Peyer's patch (tissue), 4 donors: ENCODE results near the gene NKD1. TPM values are rescaled to one million over a fixed set of nuclear protein-coding genes. Genes with fewer than 3 reads are reported as not detected.
A peak's percentile ranks its signal among the peaks of the same experiment; 100 is the strongest.

ENCODE experiments used
- DNase-seq, 3 donors: peaks; one replicate each; pipeline ENCODE4 v3.0.0-alpha.2; 2017 to 2019
- H3K27ac ChIP-seq, 4 donors: fragments of 200-600 bp; sonication (generic); one replicate each; pipeline ENCODE4 v1.5.1; 2016 to 2019
- H3K27me3 ChIP-seq, 2 donors: fragments of 200-600 bp; sonication (generic); one replicate each; pipeline ENCODE4 v1.5.1; 2019
- H3K36me3 ChIP-seq, 3 donors: fragments of 200-600 bp; sonication (generic); one replicate each; pipeline ENCODE4 v1.5.1; 2016 to 2019
- H3K4me1 ChIP-seq, 4 donors: fragments of 200-600 bp; sonication (generic); one replicate each; pipeline ENCODE4 v1.5.1; 2016 to 2019
- H3K4me3 ChIP-seq, 4 donors: fragments of 200-600 bp; sonication (generic); 1 replicate in 3 of 4; 2 replicates in 1 of 4; pipeline ENCODE4 v1.5.1; 2016 to 2019; ENCODE audit warnings: mild to moderate bottlenecking in 1 of 4
- H3K9me3 ChIP-seq, 4 donors: fragments of 200-600 bp; sonication (generic); one replicate each; pipeline ENCODE4 v1.5.1; 2016 to 2019; ENCODE audit warnings: mild to moderate bottlenecking in 1 of 4
- POLR2A ChIP-seq, 2 donors: fragments of 450-650 bp; IDR thresholded peaks; one replicate each; pipeline ENCODE4 v1.5.1; 2017; ENCODE audit warnings: antibody characterized with exemption in 2 of 2, mild to moderate bottlenecking in 2 of 2, moderate library complexity in 2 of 2
- total RNA-seq, 4 donors: library from RNA; depleted of rRNA; stranded (reverse); fragments of >200 nt; gene quantifications; one replicate each; pipeline ENCODE4 v1.1.0, GENCODE V29; 2016
- TF ChIP-seq, protein P1 (sequence below), 6 experiments: fragments of 450-650 bp in 4 of 6; fragments of 200-600 bp in 2 of 6; sonication (generic) in 1 of 6; IDR thresholded peaks; one replicate each; pipeline ENCODE4 v1.5.1; 2017 to 2019; ENCODE audit warnings: antibody characterized with exemption in 6 of 6, mild to moderate bottlenecking in 3 of 6, moderate library complexity in 1 of 6

The NKD1 gene
- total RNA-seq, 4 donors from 2014 or later = 1.7 to 4.0 (median 3.4) TPM

DNA sequence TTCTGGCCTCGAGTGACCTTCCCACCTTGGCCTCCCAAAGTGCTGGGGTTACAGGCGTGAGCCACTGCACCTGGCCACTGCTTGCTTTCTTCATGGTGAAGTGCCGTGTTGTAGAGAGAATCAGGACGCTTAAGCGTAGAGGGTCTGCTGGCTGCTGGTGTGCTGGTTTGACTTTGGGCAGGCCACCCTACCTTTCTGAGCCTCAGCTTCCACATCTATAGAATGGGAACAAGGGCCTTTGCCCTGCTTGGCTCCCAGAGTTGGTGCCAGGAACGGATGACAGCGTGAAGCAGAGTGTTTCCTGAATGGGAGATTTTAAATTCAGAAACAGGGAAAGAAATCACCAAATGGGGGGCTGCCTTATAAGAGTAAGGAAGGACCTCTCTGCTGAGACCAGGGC, 60.9 kb downstream of the NKD1 start:
- Histone ChIP-seq H3K27me3 (no peaks in the 10 kb centered on the region), H3K4me3 (no peak overlapping the region), H3K27ac (peak overlapping the region in 1 of 4 donors; percentile 54), H3K4me1 (peaks cover 0 to 13% (median 0%) of the 10 kb centered on the region in 4 donors), H3K36me3 (no peaks in the 10 kb centered on the region), H3K9me3 (peaks cover 0 to 3% (median 0%) of the 10 kb centered on the region in 4 donors)
- DNase-seq = no peak
- TF ChIP-seq POLR2A (IDR thresholded peaks at IDR 0.05) = no peak
- TF ChIP-seq, protein P1, sequence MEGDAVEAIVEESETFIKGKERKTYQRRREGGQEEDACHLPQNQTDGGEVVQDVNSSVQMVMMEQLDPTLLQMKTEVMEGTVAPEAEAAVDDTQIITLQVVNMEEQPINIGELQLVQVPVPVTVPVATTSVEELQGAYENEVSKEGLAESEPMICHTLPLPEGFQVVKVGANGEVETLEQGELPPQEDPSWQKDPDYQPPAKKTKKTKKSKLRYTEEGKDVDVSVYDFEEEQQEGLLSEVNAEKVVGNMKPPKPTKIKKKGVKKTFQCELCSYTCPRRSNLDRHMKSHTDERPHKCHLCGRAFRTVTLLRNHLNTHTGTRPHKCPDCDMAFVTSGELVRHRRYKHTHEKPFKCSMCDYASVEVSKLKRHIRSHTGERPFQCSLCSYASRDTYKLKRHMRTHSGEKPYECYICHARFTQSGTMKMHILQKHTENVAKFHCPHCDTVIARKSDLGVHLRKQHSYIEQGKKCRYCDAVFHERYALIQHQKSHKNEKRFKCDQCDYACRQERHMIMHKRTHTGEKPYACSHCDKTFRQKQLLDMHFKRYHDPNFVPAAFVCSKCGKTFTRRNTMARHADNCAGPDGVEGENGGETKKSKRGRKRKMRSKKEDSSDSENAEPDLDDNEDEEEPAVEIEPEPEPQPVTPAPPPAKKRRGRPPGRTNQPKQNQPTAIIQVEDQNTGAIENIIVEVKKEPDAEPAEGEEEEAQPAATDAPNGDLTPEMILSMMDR (IDR thresholded peaks at IDR 0.05) = no peak

DNA sequence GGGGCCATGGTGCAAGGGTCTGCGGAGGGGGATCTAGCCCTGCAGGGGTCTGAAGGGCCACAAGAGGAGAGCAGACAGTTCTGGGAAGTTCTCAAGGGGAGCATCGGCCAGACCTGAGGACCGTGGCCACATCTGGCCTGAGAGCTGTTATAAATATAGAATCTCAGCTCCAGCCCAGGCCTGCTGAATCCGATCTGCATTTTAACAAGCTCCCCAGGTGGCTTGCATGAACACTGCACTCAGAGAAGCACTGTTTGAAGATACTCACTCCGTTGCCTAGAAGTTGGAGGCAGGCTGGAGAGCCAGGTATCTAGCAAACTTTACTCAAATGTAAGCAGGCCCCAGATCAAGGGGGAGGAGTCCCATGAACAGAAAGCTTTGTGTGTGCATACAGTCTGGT, 61.3 kb downstream of the NKD1 start:
- peak overlapping the region in 1 of 4 donors; percentile 54 for H3K27ac ChIP-seq

DNA sequence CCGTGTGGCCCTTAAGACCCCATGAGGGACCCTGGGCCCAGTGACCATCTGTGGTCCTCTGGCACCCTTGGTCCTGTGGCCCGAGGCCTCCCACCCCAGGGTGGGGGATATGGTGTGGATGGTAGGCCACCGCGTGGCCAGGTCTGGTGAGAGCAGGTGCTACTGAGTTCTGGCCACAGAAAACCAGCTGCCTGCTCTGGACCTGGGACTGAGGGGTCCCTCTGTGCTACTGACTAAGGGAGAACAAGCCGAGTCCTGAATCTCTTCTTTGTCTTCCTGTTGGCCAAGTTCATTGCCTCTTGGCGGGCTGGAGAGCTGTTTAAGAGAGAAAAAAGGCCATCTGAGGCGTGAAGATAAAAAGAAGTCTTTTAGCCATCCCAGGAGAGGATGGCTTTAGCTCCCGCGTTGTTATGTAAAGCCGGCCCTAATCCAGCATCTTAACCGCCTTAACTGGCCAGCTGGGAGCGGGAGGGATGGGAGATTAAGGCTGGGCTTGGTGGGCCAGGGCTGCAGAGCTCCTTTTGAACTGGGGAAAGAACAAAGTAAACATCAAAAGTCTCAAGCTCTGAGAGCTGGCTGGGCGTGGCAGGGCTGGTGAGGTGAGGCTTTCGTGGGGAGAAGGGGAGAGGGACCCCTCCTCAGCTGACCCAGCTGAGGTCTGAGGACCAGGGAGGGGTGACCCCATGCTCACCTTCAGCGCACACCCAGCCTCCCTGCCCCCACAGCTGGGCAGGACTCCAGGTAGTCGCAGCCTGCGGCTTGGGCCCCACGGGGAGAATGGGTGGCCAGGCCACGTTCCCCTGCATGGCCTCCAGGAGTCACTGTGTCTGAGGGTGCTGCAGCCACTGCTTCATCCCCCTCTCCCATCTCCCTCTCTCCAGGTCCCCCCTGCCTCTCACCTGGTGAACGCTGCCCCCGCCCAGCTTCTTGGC, 62.4 kb downstream of the NKD1 start:
- TF ChIP-seq, protein P1 (IDR thresholded peaks at IDR 0.05) = no peak
- no peak for TF ChIP-seq POLR2A (IDR thresholded peaks at IDR 0.05)
- no peak overlapping the region for H3K4me3 ChIP-seq
- H3K27ac ChIP-seq = peak overlapping the region in 1 of 4 donors; percentile 11
- H3K27me3 ChIP-seq = no peaks in the 10 kb centered on the region
- no peaks in the 10 kb centered on the region for H3K36me3 ChIP-seq
- H3K9me3 ChIP-seq = peaks cover 0 to 3% (median 0%) of the 10 kb centered on the region in 4 donors
- H3K4me1 ChIP-seq = peaks cover 0 to 17% (median 0%) of the 10 kb centered on the region in 4 donors
- DNase-seq = no peak

More for the DNA sequence above, 61.3 kb downstream of the NKD1 start:
- Histone ChIP-seq H3K27me3 (no peaks in the 10 kb centered on the region), H3K4me3 (no peak overlapping the region), H3K4me1 (peaks cover 0 to 17% (median 0%) of the 10 kb centered on the region in 4 donors), H3K36me3 (no peaks in the 10 kb centered on the region), H3K9me3 (peaks cover 0 to 3% (median 0%) of the 10 kb centered on the region in 4 donors)
- DNase-seq = no peak
- TF ChIP-seq POLR2A (IDR thresholded peaks at IDR 0.05) = no peak
- TF ChIP-seq, protein P1 (IDR thresholded peaks at IDR 0.05) = no peak

DNA sequence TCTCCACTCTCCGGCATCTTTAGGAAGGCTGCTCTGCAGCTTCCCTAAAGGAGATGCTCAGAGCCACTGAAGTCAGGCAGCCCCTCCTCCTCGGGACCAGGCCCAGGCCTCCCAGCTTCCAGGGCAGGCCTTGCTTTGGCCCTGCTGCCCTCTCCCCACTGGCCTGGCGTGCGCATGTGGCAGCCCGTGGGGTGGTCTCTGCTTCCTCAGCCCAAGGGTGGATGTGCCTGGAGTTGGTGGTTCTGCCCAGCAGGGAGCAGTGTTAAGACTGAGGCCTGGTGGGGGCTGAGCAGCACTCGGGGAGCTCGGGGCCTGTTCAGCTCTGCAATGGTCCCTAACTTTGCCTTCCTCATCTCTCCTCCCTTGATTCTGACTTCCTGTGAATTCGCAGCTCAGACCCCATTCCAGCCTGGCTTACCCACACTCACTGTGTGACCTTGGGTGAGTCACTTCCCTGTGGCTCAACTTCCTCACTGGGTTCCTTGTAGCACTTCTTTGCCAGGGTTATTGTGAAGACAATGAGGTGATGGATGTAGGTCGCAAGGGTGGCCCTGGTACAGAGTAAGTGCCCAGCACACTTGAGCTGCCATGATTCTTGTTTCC, 63.2 kb downstream of the NKD1 start:
- H3K4me3 ChIP-seq = no peak overlapping the region
- no peak for DNase-seq
- peaks cover 0 to 17% (median 0%) of the 10 kb centered on the region in 4 donors for H3K4me1 ChIP-seq
- no peaks in the 10 kb centered on the region for H3K36me3 ChIP-seq
- H3K27ac ChIP-seq = peak overlapping the region in 1 of 4 donors; percentile 31
- no peak for TF ChIP-seq POLR2A (IDR thresholded peaks at IDR 0.05)
- TF ChIP-seq, protein P1 (IDR thresholded peaks at IDR 0.05) = no peak
- H3K9me3 ChIP-seq = peaks cover 0 to 3% (median 0%) of the 10 kb centered on the region in 4 donors
- no peaks in the 10 kb centered on the region for H3K27me3 ChIP-seq

DNA sequence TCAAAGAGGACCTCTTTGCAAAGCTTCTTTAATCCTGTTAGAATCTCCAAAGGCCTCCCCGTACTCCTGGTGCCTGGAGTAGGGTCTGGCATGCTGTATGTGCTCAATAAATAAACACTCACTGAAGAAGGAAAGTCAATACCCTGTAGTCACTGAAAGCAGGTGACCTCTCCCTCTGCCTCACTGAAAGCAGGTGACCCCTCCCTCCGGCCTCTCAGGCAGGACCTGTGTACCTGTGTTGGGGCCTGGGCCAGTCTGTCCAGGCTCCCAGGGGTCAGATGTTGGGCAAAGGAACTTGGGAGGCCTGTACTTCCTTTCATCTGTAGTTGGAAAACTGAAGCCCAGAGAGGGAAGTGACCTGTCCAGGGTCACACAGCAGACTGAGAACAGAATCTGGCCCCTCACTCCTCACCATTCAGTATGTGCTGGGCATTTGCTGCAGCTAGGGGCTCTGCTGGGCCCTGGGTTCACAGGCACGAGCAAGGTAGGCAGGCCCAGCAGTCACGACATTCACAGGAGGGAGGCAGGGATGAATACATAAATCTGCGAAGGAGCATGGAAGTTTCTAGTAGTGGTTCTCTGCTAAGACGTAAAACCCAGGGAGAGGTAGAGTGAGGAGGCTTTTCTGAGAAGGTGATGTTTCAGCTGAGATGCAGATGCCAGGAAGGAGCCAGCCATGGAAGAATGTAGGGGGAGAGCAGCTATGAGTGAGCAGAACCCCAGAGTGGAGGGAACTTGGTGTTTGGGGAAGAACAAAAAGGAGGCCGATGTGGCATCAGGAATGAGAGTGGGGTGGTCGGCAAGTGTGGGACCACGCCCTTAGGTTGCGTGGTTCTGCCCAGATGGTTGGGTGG, 64.0 kb downstream of the NKD1 start:
- no peaks in the 10 kb centered on the region for H3K36me3 ChIP-seq
- H3K27ac ChIP-seq = peak overlapping the region in 2 of 4 donors; percentile 31 to 47
- H3K4me3 ChIP-seq = no peak overlapping the region
- TF ChIP-seq POLR2A (IDR thresholded peaks at IDR 0.05) = no peak
- TF ChIP-seq, protein P1 (IDR thresholded peaks at IDR 0.05) = no peak
- H3K4me1 ChIP-seq = peaks cover 0 to 24% (median 0%) of the 10 kb centered on the region in 4 donors
- peaks cover 0 to 3% (median 0%) of the 10 kb centered on the region in 4 donors for H3K9me3 ChIP-seq
- DNase-seq = no peak
- H3K27me3 ChIP-seq = no peaks in the 10 kb centered on the region
